Activated naive CD4-positive, alpha-beta T cell treated with anti-CD3 and anti-CD28 coated beads, Interleukin-2, amount 10 ng/mL, durations not matched to agents 7 days and 5 days (primary cell): ENCODE measurements around the gene GM2A.
"Not testable (repeated sequence)": the region's sequence is repeated elsewhere in the genome, so short reads cannot be mapped to it uniquely, and the experiment has no call there.

Experiments
- CTCF ChIA-PET: fragments of 350-600 bp; sonication (Branson Sonifier 250); formaldehyde crosslinking; loops from one replicate; lab custom pipeline; 2021; ENCODE audit warnings: antibody characterized with exemption; lab: Charles Lee
- DNase-seq: peaks from one replicate; pipeline ENCODE4 v3.0.0-alpha.2; 2020
- H3K27ac Mint-ChIP-seq: one replicate; pipeline ENCODE4 v1.8.0; 2021; ENCODE audit warnings: mild to moderate bottlenecking, moderate library complexity, mixed read lengths
- H3K27me3 Mint-ChIP-seq: one replicate; pipeline ENCODE4 v1.8.0; 2021; ENCODE audit warnings: mild to moderate bottlenecking, mixed read lengths
- H3K36me3 Mint-ChIP-seq: one replicate; pipeline ENCODE4 v1.8.0; 2021; ENCODE audit warnings: mixed read lengths
- H3K4me1 Mint-ChIP-seq: one replicate; pipeline ENCODE4 v1.8.0; 2021; ENCODE audit warnings: mixed read lengths
- H3K4me3 Mint-ChIP-seq: one replicate; pipeline ENCODE4 v1.8.0; 2021; ENCODE audit warnings: mild to moderate bottlenecking, moderate library complexity, mixed read lengths
- H3K9me3 Mint-ChIP-seq: one replicate; pipeline ENCODE4 v1.8.0; 2021; ENCODE audit warnings: mixed read lengths

The GM2A gene

GRCh38 chr5:151251001-151251551 is 1.9 kb upstream of the GM2A start:
- Mint-ChIP-seq H3K27ac (peak overlapping the region; percentile 96), H3K4me3 (peak overlapping the region; percentile 63), H3K36me3 (no peaks in the 10 kb centered on the region), H3K9me3 (no peaks in the 10 kb centered on the region), H3K27me3 (no peaks in the 10 kb centered on the region), H3K4me1 (peaks cover 48% of the 10 kb centered on the region)
- DNase-seq: peak; percentile 45
- CTCF ChIA-PET: interaction anchor here (1.4 to 2.0 kb wide), 2 partner anchors 11 to 13 kb away, joined by 3 to 5 read pairs; no protein-coding TSS in a partner anchor

GRCh38 chr5:151251621-151252020 is 1.4 kb upstream of the GM2A start:
- H3K4me1 Mint-ChIP-seq: peaks cover 48% of the 10 kb centered on the region
- H3K4me3 Mint-ChIP-seq: peak overlapping the region; percentile 89
- CTCF ChIA-PET: interaction anchor here (0.9 to 2.0 kb wide), 4 partner anchors 12 to 126 kb away, joined by 3 to 5 read pairs (median 4); partner anchors contain the start of gene CCDC69
- no peaks in the 10 kb centered on the region for H3K36me3 Mint-ChIP-seq
- peak overlapping the region; percentile 96 for H3K27ac Mint-ChIP-seq
- H3K9me3 Mint-ChIP-seq: no peaks in the 10 kb centered on the region
- no peaks in the 10 kb centered on the region for H3K27me3 Mint-ChIP-seq
- no peak for DNase-seq

- Mint-ChIP-seq H3K9me3 (no peaks in the 10 kb centered on the region), H3K27me3 (no peaks in the 10 kb centered on the region), H3K4me1 (peaks cover 48% of the 10 kb centered on the region), H3K36me3 (no peaks in the 10 kb centered on the region), H3K4me3 (peak overlapping the region; percentile 89), H3K27ac (no peak overlapping the region)
- DNase-seq: no peak
- CTCF ChIA-PET: interaction anchor here (0.7 to 0.8 kb wide), 2 partner anchors 31 to 127 kb away, joined by 3 to 4 read pairs; no protein-coding TSS in a partner anchor
Measured at GRCh38 chr5:151253605-151253950, 593 bp downstream of the GM2A start.

- Mint-ChIP-seq H3K9me3 (no peaks in the 10 kb centered on the region), H3K36me3 (no peaks in the 10 kb centered on the region), H3K4me1 (peaks cover 48% of the 10 kb centered on the region), H3K27ac (no peak overlapping the region), H3K4me3 (no peak overlapping the region), H3K27me3 (no peaks in the 10 kb centered on the region)
- no peak for DNase-seq
- CTCF ChIA-PET: no interaction called here
Measured at GRCh38 chr5:151254556-151254955, 1.6 kb downstream of the GM2A start.

GRCh38 chr5:151254990-151255389 is 2.0 kb downstream of the GM2A start:
- H3K27me3 Mint-ChIP-seq, DNase-seq, H3K9me3 Mint-ChIP-seq, H3K27ac Mint-ChIP-seq, H3K4me3 Mint-ChIP-seq, CTCF ChIA-PET, H3K36me3 Mint-ChIP-seq: not testable (repeated sequence)
- H3K4me1 Mint-ChIP-seq: peaks cover 48% of the 10 kb centered on the region

GRCh38 chr5:151255621-151256286 is 2.8 kb downstream of the GM2A start:
- no peaks in the 10 kb centered on the region for H3K36me3 Mint-ChIP-seq
- no peaks in the 10 kb centered on the region for H3K9me3 Mint-ChIP-seq
- no peak overlapping the region for H3K4me3 Mint-ChIP-seq
- CTCF ChIA-PET: no interaction called here
- H3K27ac Mint-ChIP-seq: no peak overlapping the region
- peaks cover 41% of the 10 kb centered on the region for H3K4me1 Mint-ChIP-seq
- DNase-seq: no peak
- no peaks in the 10 kb centered on the region for H3K27me3 Mint-ChIP-seq

- H3K27ac Mint-ChIP-seq: no peak overlapping the region
- no peak for DNase-seq
- no peak overlapping the region for H3K4me3 Mint-ChIP-seq
- peaks cover 11% of the 10 kb centered on the region for H3K36me3 Mint-ChIP-seq
- H3K27me3 Mint-ChIP-seq: no peaks in the 10 kb centered on the region
- CTCF ChIA-PET: interaction anchor here (1.4 kb wide), 1 partner anchor 12 kb away, joined by 3 read pairs; no protein-coding TSS in a partner anchor
- no peaks in the 10 kb centered on the region for H3K9me3 Mint-ChIP-seq
- peaks cover 25% of the 10 kb centered on the region for H3K4me1 Mint-ChIP-seq
Measured at GRCh38 chr5:151257731-151258181, 4.8 kb downstream of the GM2A start.

GRCh38 chr5:151258201-151258611 is 5.2 kb downstream of the GM2A start:
- H3K4me3 Mint-ChIP-seq: no peak overlapping the region
- no peaks in the 10 kb centered on the region for H3K27me3 Mint-ChIP-seq
- no peaks in the 10 kb centered on the region for H3K9me3 Mint-ChIP-seq
- H3K27ac Mint-ChIP-seq: no peak overlapping the region
- H3K36me3 Mint-ChIP-seq: peaks cover 12% of the 10 kb centered on the region
- DNase-seq: no peak
- CTCF ChIA-PET: no interaction called here
- H3K4me1 Mint-ChIP-seq: peaks cover 22% of the 10 kb centered on the region

GRCh38 chr5:151258816-151259215 is 5.8 kb downstream of the GM2A start:
- no peak overlapping the region for H3K27ac Mint-ChIP-seq
- H3K9me3 Mint-ChIP-seq: no peaks in the 10 kb centered on the region
- H3K4me3 Mint-ChIP-seq: no peak overlapping the region
- peaks cover 14% of the 10 kb centered on the region for H3K36me3 Mint-ChIP-seq
- CTCF ChIA-PET: no interaction called here
- H3K27me3 Mint-ChIP-seq: no peaks in the 10 kb centered on the region
- DNase-seq: no peak
- H3K4me1 Mint-ChIP-seq: peaks cover 17% of the 10 kb centered on the region

- Mint-ChIP-seq H3K27ac (no peak overlapping the region), H3K9me3 (no peaks in the 10 kb centered on the region), H3K36me3 (peaks cover 20% of the 10 kb centered on the region), H3K4me1 (peaks cover 13% of the 10 kb centered on the region), H3K27me3 (no peaks in the 10 kb centered on the region), H3K4me3 (no peak overlapping the region)
- CTCF ChIA-PET: no interaction called here
- DNase-seq: no peak
Measured at GRCh38 chr5:151259931-151260330, 6.9 kb downstream of the GM2A start.

GRCh38 chr5:151262532-151262931 is 9.5 kb downstream of the GM2A start:
- Mint-ChIP-seq H3K27me3 (no peaks in the 10 kb centered on the region), H3K4me3 (no peak overlapping the region), H3K4me1 (peaks cover 8% of the 10 kb centered on the region), H3K36me3 (peaks cover 35% of the 10 kb centered on the region), H3K9me3 (no peaks in the 10 kb centered on the region), H3K27ac (peak overlapping the region; percentile 34)
- DNase-seq: no peak
- CTCF ChIA-PET: no interaction called here

GRCh38 chr5:151264113-151264512 is 11.1 kb downstream of the GM2A start:
- Mint-ChIP-seq H3K4me1 (peaks cover 8% of the 10 kb centered on the region), H3K36me3 (peaks cover 39% of the 10 kb centered on the region), H3K4me3 (no peak overlapping the region), H3K9me3 (no peaks in the 10 kb centered on the region), H3K27ac (no peak overlapping the region), H3K27me3 (no peaks in the 10 kb centered on the region)
- no peak for DNase-seq
- CTCF ChIA-PET: interaction anchor here (1.1 to 1.3 kb wide), 2 partner anchors 52 to 99 kb away, joined by 4 to 5 read pairs; no protein-coding TSS in a partner anchor

- no peaks in the 10 kb centered on the region for H3K9me3 Mint-ChIP-seq
- H3K27me3 Mint-ChIP-seq: no peaks in the 10 kb centered on the region
- CTCF ChIA-PET: no interaction called here
- H3K4me3 Mint-ChIP-seq: no peak overlapping the region
- H3K27ac Mint-ChIP-seq: no peak overlapping the region
- H3K36me3 Mint-ChIP-seq: peaks cover 29% of the 10 kb centered on the region
- DNase-seq: no peak
- peaks cover 8% of the 10 kb centered on the region for H3K4me1 Mint-ChIP-seq
Measured at GRCh38 chr5:151267491-151268260, 14.7 kb downstream of the GM2A start.

- H3K27ac Mint-ChIP-seq: no peak overlapping the region
- H3K27me3 Mint-ChIP-seq: no peaks in the 10 kb centered on the region
- H3K4me3 Mint-ChIP-seq: no peak overlapping the region
- H3K9me3 Mint-ChIP-seq: no peaks in the 10 kb centered on the region
- DNase-seq: no peak
- no peaks in the 10 kb centered on the region for H3K4me1 Mint-ChIP-seq
- CTCF ChIA-PET: no interaction called here
- peaks cover 17% of the 10 kb centered on the region for H3K36me3 Mint-ChIP-seq
Measured at GRCh38 chr5:151270599-151270998, 17.6 kb downstream of the GM2A start.
